Thyroid gland (tissue), 4 donors: ENCODE results near the gene DMD.

Experiments
- POLR2A ChIP-seq, 2 donors: fragments of 450-650 bp; IDR thresholded peaks; one replicate each; pipeline ENCODE4 v1.6.1; 2017; ENCODE audit warnings: antibody characterized with exemption in 2 of 2, mild to moderate bottlenecking in 2 of 2, moderate library complexity in 1 of 2
- TF ChIP-seq, protein P1 (sequence below), 6 experiments: fragments of 200-600 bp in 3 of 6; fragments of 450-650 bp in 3 of 6; sonication (generic) in 3 of 6; IDR thresholded peaks; one replicate each; pipeline ENCODE4 v1.5.1; 2016 to 2019; ENCODE audit warnings: antibody characterized with exemption in 6 of 6, mild to moderate bottlenecking in 2 of 6, inconsistent platforms in 1 of 6, moderate library complexity in 1 of 6

DNA sequence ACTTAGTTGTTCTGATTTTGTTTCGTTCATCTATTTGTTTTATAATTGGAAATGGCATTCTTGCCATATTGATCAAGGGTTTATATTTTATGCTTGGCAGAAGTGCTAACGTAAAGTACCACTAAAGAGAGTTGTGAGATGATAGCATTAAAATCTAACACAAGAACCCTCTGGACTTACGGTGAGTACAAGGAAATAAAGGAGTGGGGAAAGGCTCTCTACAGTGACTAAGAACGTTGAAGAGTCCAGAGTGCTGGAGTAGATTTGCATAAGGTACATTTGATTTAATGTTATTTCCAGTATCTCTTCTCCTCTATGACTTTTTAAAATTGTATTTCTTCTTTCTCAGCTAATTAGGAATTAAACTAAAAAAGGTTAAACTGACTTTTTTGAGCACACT, 612.6 kb downstream of the DMD start:
- TF ChIP-seq, protein P1, sequence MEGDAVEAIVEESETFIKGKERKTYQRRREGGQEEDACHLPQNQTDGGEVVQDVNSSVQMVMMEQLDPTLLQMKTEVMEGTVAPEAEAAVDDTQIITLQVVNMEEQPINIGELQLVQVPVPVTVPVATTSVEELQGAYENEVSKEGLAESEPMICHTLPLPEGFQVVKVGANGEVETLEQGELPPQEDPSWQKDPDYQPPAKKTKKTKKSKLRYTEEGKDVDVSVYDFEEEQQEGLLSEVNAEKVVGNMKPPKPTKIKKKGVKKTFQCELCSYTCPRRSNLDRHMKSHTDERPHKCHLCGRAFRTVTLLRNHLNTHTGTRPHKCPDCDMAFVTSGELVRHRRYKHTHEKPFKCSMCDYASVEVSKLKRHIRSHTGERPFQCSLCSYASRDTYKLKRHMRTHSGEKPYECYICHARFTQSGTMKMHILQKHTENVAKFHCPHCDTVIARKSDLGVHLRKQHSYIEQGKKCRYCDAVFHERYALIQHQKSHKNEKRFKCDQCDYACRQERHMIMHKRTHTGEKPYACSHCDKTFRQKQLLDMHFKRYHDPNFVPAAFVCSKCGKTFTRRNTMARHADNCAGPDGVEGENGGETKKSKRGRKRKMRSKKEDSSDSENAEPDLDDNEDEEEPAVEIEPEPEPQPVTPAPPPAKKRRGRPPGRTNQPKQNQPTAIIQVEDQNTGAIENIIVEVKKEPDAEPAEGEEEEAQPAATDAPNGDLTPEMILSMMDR (IDR thresholded peaks at IDR 0.05), result no peak
- no peak for TF ChIP-seq POLR2A (IDR thresholded peaks at IDR 0.05)
